Glomerular visceral epithelial cell (primary cell): ENCODE data around the gene HDAC4.

Experiments
- DNase-seq: peaks from one replicate; pipeline ENCODE4 v3.0.0-alpha.2; 2016; ENCODE audit errors: extremely low spot score

HDAC4 gene

DNA sequence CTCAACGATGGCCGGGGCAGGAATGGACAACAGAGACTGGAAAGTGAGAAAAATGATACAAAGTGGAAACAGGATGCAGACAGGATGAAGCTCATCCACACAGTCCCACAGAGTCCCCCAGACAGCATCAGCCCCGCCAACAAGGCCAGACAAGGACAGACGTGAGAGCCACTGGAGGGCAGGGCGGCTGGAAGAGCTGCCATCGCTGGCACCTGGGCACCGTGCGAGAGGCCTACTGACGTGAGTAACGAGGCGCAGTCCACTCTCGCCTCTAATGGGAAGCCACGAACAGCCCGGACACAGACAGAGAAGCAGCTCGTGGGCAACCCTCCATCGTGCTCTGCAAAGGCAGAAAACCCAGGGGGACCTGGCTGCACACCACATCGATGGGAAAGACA is 17.1 kb downstream of the HDAC4 start:
- DNase-seq: no peak

DNA sequence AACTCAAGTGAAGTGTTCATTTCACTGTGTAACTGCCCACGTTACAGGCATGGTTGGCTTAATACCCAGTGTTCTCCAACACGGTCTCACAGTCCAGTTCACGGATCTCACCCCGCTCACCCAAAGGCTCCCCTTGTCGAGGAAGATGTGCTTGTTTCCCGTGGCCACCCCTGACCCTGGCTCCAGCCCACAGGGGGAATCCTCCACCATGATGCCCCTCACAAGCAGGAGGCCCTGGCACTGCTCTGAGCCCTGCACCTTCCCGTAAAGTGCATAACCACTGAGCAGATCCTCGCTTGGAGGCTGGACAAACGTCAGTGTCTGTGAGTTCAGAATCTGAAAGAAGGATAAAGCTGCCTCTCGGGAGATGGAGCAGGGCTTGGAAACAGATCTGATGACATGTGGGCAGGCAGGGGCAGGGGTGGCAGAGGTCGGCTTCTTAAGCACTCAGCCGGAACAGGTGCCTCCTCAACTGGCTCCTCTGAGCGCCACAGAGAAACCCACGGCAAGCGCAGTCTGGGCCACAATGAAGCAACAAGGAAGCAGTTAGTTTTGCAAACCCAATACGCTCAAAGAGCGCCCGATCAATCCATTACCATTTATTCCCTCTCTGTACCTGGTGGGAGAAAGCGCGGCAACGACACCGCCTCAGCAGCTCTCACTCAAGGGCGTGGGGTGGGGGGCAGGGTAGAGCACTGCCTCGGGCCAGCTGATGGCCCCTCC is 17.6 kb downstream of the HDAC4 start:
- no peak for DNase-seq

DNA sequence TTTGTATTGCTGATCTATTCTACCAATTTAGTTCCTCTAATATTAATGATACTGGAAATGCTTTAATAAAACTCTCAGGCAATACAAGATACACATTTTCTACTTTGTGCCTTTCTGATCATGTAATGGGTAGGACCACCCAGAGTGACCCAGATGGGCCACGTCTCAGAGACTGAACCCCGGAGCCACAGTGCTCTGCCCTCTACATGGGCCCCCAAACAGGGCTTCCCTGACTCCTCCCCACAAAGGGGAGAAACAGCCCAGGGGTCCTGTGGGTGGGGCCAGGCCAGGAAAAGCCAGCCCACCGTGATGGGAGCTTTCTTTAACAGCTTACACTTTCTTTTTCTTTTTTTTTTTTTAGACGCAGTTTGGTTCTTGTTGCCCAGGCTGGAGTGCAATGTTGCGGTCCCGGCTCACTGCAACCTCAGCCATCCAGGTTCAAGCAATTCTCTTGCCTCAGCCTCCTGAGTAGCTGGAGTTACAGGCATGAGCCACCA is 18.4 kb downstream of the HDAC4 start:
- no peak for DNase-seq

DNA sequence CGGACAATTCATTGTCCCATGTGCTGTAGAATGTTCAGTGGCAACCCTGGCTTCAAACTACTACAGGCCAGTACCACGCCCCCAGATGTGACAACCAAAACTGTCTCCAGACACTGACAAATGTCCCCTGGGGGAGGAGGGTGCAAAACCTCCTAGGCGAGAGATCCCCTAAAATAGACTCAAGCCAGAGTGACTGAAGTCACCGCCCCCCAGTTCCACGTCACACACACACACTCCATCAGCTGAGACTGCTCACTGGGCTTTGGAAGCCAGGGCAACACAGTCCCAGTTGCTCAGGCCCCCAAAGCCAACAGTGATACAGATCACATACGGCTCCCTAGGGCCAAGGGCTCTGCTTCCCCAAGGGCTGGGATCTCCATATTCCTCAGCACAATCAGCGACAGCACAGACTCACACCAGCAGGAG is 19.1 kb downstream of the HDAC4 start:
- no peak for DNase-seq

DNA sequence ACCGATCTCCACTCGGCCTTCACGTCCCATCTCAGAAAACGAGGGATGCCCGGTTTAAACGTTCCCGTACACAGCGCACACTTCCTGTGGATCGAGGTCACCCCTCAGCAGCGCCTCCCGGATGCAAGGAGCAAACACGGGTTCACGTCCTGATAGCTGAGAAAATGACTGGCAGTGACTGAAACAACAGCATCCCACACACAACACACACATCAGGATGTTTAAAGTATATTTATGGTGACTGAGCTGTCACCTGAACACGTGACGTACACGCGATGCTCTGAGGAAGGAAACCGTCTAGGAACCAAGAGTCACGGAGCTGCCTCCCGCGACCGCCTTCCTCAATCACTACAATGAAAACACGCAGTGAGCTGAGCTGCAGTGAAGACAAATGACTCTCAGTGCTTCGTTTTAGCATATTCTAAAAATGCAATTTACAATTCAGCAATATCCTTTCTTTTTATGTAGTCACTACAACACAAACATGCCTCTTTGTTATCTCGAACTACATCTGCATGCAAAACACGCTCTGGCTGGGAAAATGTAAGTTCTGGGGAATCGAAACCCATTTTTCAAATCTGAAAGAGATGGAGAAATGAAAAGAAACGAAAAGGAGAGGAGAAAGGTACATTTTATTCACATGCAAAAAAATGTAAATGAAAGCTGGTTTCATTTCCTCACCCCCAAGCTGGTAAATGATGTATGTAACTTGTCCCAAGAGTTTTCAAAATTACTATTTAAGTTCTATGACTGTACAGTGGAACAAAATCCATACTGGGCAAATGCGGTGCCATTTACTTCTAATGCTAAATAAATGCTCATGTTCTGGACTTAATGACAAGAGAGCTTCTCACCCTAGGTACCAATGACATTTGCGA is 19.8 kb downstream of the HDAC4 start:
- DNase-seq: no peak

DNA sequence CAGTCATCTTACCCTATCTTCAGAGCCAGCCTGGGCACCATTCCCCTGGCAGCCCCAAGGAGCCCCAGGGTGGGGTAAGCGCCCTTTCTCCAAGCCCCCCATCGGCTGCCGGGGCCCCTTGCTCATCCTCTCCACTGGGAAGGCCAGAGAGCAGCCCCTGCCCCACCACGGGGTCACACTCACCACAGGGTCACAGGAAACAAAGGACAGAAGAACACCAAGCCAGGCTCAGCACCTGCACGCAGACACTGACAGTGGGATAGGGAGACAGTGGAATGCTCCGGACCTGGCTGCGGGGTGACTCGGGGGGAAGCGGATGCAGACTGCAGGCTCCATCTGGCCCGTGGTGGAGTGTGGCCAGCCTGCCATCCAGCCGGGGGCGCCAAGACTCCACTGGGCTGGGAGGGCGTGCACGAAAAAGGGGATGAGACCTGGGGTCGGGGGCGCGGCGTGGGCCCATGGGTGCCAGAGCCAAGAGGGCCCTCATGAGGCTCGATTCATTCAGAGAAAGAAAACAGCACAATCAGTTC is 21.1 kb downstream of the HDAC4 start:
- no peak for DNase-seq

DNA sequence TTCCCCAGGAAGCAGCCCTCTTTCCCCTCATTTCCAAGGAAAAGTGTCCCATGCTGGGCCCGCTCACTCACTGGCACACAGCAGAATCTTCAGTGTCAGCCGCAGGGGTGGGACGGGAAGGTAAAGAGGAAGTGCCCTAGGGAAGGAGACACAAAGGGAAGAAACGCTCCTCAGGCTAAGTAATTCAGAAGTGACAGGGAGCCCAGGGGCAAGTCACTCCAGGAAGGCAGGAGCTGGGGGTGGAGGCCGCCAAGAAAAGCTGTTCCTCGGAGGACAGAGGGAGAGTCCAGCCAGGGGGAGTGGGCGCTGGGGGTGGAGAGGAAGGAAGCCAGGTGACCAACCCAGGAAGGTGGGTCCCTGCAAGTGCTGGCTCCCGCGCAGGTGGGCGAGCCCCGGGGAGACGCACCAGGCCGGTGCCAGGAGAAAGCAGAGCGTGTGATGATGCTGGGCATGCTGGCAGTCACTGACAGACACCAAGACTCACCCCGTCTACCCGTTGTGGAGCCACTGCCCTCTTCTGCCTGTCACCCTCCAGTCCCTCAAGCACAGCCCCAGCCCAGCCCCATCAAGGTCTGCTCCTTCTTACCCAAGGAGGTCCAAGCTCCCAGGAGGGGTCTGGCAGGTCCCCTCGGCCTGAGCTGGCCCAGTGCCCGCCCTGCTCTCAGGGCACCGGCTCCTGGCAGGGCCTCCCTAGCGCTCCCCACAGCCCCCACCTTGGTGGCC is 21.7 kb downstream of the HDAC4 start:
- no peak for DNase-seq

DNA sequence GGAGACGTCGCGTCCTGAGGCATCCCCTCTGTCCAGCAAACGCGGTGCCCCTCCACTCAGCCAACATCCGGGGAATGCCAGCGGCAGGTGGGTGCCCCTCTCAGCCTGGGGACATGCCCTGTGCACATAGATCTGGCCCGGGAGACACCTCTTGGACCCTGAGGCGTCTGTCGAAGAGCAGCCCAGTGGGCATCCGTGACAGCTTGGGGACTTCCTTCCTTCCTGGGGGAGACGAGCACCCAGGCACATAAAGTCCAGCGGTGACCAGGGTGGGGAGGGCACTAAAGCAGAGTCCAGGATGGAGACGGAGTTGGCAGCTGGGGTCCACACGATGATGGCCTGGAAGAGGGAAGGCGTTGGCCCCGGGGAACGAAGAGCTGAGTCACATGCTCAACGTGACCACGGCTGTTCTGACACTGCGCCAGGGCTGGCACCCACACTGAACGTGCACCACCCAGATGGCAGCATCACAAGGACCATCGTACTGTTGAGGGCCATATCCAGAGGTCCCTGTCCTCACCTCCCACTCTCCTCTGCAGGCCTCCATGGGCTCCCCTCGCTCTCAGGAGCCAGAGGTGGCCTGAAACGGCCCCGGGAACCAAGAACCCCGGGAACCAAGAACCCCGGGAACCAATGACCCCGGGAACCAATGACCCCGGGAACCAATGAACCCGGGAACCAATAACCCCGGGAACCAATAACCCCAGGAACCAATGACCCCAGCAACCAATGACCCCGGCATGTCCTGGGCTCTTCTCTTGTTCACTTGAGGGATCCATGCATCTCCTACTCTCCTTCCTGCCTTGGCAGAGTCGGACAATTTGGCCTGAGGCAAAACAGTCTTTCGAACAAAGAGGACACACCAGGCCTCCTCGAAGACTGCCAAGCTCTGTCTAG is 22.6 kb downstream of the HDAC4 start:
- no peak for DNase-seq

DNA sequence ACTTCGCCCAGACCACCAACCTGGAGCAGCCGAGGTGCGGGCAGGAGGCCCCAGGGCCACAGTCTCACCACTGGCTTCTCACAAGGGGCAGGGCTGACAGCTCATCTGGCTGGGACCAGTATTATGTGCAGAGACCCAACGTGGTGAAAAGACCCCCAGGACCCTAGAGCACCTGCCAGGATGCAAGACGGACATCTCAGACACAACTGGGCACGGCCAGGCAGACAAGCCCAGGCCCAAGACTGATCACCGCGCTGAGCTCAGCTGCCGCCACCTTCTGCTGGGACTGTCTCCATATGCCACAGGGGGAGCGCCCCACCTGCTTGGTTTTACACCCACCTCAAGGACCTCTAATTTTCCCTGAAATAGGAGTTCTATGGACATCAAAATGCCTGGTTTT is 23.2 kb downstream of the HDAC4 start:
- DNase-seq: no peak

DNA sequence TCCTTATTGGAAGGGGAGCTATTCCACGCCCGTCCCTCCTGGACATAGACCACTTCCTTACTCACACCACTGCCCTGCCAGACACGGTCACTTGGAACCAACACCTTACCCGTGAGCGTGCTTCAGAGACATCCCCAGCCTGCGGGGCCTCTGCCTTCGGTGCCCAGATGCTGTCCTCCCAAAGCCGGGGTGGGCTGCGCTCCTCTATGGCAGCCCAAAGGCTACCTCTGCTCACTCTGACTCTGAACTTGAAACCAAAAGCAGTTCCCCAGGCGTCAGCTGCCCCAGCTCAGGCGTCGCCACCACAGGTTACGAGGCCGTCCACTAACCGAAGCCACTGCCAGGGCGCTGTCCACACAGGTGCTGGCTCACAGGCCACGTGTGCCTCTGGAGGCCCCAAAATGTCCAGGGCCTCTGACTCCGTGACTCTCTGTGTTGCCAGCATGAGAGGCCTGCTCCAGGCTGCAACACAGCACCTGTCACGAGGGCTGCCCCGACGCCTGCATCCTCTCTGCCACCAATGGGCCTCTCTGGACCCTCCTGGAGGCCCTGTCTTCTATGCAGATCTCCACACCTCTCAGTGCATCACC is 23.8 kb downstream of the HDAC4 start:
- DNase-seq: no peak

DNA sequence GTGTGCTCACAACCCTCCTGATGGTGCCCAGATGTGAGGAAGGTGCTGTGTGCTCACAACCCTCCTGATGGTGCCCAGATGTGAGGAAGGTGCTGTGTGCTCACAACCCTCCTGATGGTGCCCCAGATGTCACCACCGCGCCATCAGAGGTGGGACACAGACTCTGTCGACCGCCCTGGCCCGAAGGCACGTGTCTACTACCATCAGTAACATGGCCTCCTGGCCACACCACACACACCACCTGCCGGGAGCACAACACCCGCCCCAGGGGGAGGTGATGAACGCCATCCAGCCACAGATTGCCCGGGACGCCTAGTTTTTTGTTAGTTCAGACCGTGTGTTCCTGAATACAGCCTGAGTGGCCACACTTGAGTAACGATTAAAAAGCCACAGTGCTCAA is 24.5 kb downstream of the HDAC4 start:
- no peak for DNase-seq

DNA sequence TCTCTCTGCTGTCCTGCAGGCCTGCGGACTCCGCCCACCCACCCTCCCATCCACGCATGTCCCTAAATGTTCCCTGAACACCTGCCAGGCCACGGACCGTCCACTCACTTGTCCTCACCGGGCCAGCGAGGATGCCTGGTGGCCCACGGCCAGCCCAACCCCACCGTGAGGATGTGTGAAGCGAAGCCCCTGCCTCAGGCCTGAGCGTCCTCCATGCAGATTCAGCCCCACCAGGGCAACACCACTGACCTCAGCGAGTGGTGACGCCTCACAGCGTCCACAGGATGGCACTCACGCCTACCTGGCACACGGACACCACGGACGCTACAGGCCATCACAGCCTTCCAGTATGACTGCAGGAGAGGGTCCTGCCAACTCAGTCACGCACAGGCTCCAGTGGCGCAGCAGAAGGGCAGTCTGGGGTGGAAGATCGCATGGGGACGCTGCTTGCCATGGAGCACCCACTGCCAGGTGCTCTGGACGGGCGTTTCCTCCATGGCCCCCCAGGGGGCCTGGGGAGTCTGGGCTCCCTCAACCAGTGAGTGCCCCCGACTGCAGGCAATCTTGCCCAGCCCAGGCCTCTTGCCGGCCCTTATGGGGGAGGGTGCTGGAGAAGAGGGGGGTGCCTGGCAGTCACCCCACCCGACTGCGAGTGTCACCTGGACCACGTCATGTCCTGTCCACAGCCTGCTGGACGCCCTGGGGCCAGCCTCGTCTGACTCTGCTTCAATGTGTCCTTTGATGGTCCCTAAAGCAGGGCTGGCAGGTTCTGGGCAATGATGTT is 25.4 kb downstream of the HDAC4 start:
- no peak for DNase-seq

DNA sequence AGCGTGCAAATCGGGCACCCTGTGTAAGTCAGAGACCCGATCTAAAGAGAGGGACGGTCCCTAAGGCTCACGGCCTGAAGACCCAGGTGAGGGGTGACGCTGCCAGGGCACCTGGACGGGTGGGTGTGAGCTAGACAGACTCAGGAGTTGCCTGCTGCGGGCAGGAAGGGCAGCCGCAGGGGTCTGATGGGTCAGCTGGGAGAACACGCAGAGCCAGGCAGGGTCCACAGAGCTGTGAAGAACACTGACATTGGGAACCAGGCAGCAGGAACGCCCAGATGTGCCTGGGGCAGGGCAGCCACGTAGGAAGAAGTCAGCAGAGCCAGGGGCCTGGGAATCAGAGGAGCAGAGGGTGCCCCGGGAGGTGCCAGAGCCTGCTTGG is 25.9 kb downstream of the HDAC4 start:
- DNase-seq: no peak

DNA sequence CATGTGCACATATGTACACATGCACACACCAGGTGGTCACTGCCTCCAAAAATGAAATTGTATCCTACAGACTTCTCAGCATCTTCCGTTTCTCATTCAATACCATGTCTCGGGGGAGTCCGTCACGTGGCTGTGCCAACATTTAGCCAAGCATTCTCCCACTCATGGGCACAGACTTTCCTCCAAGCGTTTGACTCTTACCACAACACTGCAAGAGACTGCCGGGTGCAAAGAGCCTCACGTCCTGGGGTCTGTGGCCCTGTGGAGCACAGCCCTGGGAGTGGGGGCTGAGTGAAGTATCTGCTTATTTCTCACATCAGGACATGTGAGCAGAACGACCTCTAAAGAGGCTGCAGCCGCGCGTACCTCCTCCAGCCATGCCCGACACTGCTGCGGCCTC is 28.0 kb downstream of the HDAC4 start:
- no peak for DNase-seq

DNA sequence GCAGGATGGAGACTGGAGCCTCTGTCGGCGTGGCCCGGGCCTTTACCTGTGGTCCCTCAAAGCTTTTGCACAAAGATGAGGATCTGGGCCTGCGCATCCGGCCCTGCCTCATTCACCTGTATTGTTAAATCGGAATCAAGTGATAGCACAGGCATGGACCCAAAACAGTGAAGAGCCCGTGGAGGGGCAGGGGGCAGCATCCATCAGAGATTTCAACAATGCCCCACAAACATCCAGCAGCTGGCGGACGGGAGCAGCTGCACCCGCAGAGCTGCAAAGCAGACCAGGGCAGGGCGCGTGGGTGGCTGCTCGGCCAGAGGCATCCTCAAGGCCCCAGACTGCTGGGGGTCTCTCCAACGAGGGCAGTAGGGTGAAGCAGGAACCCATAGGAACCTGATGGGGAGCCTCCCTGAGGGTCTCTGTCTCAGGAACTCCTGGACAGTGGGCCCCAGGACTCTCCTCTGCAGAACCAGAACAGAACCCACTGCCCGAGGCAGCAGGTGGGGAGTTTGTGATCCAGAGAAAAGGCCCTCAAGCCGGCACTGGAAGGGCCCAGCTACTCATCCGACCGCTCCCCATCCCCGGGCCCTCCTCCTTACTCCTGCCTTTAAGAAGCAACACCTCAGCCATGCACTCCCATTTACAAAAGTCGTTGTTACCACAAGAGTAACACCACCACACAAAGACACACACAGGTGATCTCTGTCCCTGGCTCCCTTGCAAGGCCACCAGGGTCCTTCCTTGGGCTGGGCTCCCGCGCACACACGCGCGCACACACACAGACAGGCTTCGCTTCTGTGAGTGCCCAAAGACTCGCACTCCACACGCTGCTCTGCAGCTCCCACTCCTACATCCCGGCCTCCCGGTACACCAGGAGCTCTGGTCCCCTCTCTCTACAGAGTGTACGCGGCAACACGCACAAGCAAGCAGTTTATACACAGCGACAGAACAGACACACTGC is 28.8 kb downstream of the HDAC4 start:
- DNase-seq: no peak

DNA sequence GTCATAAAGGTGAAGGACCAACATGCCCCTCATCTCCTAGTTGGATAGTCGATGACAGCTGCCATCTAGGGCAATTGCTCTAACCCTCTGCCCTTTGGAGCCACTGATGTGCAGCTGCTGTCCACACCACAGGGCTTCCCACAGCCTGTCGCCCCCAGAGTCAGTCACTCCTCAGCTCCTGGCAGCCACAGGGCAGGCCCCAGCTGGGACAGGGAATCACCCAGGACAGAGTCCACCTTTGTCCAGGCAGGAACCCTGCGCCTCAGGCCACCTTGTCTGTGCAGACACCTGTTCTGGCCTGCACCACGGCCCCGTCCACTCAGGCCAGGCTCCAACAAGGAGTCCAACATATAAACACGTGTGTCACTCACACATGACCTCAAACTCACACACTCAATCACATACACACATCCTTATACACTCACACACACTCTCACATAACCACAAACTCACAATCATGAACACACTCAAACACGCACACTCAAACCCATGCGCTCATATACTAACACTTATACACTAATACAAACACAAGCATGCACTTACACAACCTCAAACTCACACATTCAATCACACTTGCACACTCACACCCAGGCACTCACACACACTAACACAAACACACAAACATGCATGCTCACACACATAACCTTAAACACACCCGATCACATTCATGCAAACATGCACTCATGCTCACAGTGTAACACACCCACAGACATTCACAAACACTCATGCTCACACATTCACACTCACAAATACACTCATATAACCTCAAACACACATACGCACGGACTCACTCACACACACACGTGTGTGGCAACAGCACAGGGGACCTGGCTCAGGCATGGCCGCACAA is 29.7 kb downstream of the HDAC4 start:
- no peak for DNase-seq

DNA sequence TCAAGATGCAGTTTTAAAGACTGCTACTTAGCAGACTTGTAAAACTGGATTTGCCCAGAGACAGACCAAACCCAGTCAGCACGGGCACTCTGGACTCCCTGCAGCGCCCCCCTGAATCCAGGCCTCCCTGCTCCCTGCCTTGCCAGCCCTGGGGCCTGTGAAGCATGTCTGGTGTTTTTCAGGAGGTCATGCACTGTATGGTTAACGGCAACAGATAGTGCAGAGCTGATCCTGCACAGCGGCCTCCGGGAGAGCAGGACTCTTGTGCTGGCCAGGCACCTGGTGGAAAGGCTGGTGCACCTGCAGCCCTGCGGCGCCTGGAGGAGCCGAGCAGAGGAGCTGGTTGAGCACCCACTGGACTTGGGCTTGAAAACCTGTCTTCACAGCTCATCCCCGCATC is 30.4 kb downstream of the HDAC4 start:
- no peak for DNase-seq

DNA sequence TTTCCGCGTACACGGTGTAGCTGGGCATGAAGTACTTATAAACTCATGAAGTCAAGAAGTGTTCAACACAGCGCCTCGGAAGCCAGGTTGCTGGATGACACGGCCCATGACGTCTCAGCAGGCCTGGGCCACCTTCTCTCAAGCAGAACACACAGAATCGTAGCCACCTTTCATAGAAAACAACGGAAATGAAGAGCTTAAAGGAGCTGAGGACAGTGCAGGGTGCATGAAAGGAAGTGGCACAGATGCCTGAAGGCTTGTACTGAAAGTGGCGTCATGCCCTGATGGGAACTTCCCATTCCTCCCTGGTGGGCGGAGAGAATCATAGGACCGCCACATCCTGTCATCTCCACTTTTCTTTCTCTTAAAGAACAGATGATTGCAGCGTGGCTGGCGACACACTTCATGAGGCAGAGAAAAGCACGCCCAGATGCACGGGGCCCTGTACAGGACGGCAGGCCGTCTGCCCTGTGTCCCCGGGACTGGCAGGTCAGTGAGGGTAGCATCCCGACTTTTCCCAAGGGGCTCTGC is 31.1 kb downstream of the HDAC4 start:
- no peak for DNase-seq
